Measurements from ENCODE around the gene FOXL2. TPM values are rescaled to one million over a fixed set of nuclear protein-coding genes. Genes with fewer than 3 reads are reported as not detected.
"Not testable (repeated sequence)": the region's sequence is repeated elsewhere in the genome, so short reads cannot be mapped to it uniquely, and the experiment has no call there.

Gene FOXL2
- total RNA-seq, 1 donor from 2014 or later, result 1.8 TPM

- DNase-seq (ENCODE audit: low read depth), result no peak
Observed at GRCh38 chr3:138933068-138933668, 13.8 kb downstream of the FOXL2 start.

- no peak for DNase-seq (ENCODE audit: low read depth)
Observed at GRCh38 chr3:138928727-138929372, 18.1 kb downstream of the FOXL2 start.

- peak; percentile 85 for DNase-seq (ENCODE audit: low read depth)
Observed at GRCh38 chr3:138923531-138923994, 23.4 kb downstream of the FOXL2 start.

- DNase-seq (ENCODE audit: low read depth), result not testable (repeated sequence)
Observed at GRCh38 chr3:138922400-138922799, 24.5 kb downstream of the FOXL2 start.

- peak; percentile 95 for DNase-seq (ENCODE audit: low read depth)
Observed at GRCh38 chr3:138921316-138922292, 25.3 kb downstream of the FOXL2 start.

GRCh38 chr3:138919325-138919724 is 27.6 kb downstream of the FOXL2 start:
- DNase-seq (ENCODE audit: low read depth), result no peak

- DNase-seq (ENCODE audit: low read depth), result peak; percentile 57
Observed at GRCh38 chr3:138916824-138917223, 30.1 kb downstream of the FOXL2 start.

- peak; percentile 81 for DNase-seq (ENCODE audit: low read depth)
Observed at GRCh38 chr3:138915503-138916498, 31.1 kb downstream of the FOXL2 start.

GRCh38 chr3:138914870-138915502 is 32.0 kb downstream of the FOXL2 start:
- DNase-seq (ENCODE audit: low read depth), result peak; percentile 51

GRCh38 chr3:138913766-138914165 is 33.2 kb downstream of the FOXL2 start:
- no peak for DNase-seq (ENCODE audit: low read depth)

GRCh38 chr3:138912237-138912636 is 34.7 kb downstream of the FOXL2 start:
- no peak for DNase-seq (ENCODE audit: low read depth)

- DNase-seq (ENCODE audit: low read depth), result no peak
Observed at GRCh38 chr3:138911621-138912020, 35.3 kb downstream of the FOXL2 start.

GRCh38 chr3:138909904-138910303 is 37.0 kb downstream of the FOXL2 start:
- no peak for DNase-seq (ENCODE audit: low read depth)

- no peak for DNase-seq (ENCODE audit: low read depth)
Observed at GRCh38 chr3:138908846-138909245, 38.1 kb downstream of the FOXL2 start.

GRCh38 chr3:138907539-138907938 is 39.4 kb downstream of the FOXL2 start:
- DNase-seq (ENCODE audit: low read depth), result no peak

- DNase-seq (ENCODE audit: low read depth), result no peak
Observed at GRCh38 chr3:138902171-138902570, 44.8 kb downstream of the FOXL2 start.

GRCh38 chr3:138901567-138901966 is 45.4 kb downstream of the FOXL2 start:
- DNase-seq (ENCODE audit: low read depth), result no peak

- peak; percentile 68 for DNase-seq (ENCODE audit: low read depth)
Observed at GRCh38 chr3:138899351-138899991, 47.5 kb downstream of the FOXL2 start.

- no peak for DNase-seq (ENCODE audit: low read depth)
Observed at GRCh38 chr3:138898708-138899107, 48.2 kb downstream of the FOXL2 start.

- peak; percentile 21 for DNase-seq (ENCODE audit: low read depth)
Observed at GRCh38 chr3:138898301-138898700, 48.6 kb downstream of the FOXL2 start.
